BJ (cell line): Measurements from ENCODE around the gene ARHGEF28. TPM values are rescaled to one million over a fixed set of nuclear protein-coding genes. Genes with fewer than 3 reads are reported as not detected.

Experiments used
- CTCF ChIA-PET: fragments of 350-600 bp; formaldehyde crosslinking; extraction: SDS; loops from one replicate; lab custom pipeline; 2021; ENCODE audit warnings: antibody characterized with exemption, inconsistent platforms; lab: Yijun Ruan, JAX
- POLR2A ChIA-PET: fragments of 300-600 bp; sonication (Branson Sonifier 250); formaldehyde crosslinking; extraction: SDS; loops from one replicate; lab custom pipeline; 2021; ENCODE audit warnings: antibody characterized with exemption; lab: Charles Lee
- DNase-seq: peaks from one replicate; pipeline ENCODE4 v3.0.0-alpha.2; 2011; ENCODE audit warnings: low read depth
- H3K27me3 ChIP-seq: 2 replicates; pipeline ENCODE4 v1.6.0; 2011; ENCODE audit warnings: low read length; ENCODE audit not compliant: control insufficient read depth, insufficient read depth
- H3K36me3 ChIP-seq: 2 replicates; pipeline ENCODE4 v1.5.1; 2011; ENCODE audit warnings: low read length; ENCODE audit not compliant: control insufficient read depth, insufficient read depth
- H3K4me3 ChIP-seq: 2 replicates; pipeline ENCODE4 v1.5.1; 2011; ENCODE audit warnings: low read depth, mild to moderate bottlenecking, control low read depth, low read length
- polyA plus RNA-seq: library from polyadenylated mRNA; depleted of rRNA; stranded (reverse); fragments of >200 nt; gene quantifications from 2 replicates; pipeline ENCODE4 v1.2.3, GENCODE V29; 2011
- TF ChIP-seq, protein P1 (sequence below): IDR thresholded peaks from 2 replicates; pipeline ENCODE4 v1.5.1; 2011; ENCODE audit warnings: low read depth, mild to moderate bottlenecking, control low read depth, inconsistent platforms, low read length, moderate library complexity; ENCODE audit not compliant: insufficient read depth

Gene ARHGEF28
- polyA plus RNA-seq, 1 experiment: 2.8 TPM

DNA sequence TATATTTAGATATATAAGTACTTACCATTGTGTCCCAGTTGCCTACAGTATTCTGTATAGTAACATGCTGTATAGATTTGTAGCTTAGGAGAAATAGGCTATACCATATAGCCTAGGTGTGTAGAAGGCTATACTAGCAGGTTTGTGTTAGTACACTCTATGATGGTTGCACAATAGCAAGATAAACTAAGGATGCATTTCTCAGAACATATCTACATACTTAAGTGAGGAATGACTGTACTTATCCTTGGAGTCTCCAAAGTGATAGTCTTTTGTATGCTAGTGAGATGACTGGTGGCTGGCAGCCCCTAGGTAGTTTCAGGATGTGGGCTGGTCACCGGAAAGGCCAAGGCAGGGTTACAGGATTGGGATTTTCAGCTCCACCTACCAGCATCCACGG lies 208.7 kb downstream of the ARHGEF28 start:
- TF ChIP-seq, protein P1, sequence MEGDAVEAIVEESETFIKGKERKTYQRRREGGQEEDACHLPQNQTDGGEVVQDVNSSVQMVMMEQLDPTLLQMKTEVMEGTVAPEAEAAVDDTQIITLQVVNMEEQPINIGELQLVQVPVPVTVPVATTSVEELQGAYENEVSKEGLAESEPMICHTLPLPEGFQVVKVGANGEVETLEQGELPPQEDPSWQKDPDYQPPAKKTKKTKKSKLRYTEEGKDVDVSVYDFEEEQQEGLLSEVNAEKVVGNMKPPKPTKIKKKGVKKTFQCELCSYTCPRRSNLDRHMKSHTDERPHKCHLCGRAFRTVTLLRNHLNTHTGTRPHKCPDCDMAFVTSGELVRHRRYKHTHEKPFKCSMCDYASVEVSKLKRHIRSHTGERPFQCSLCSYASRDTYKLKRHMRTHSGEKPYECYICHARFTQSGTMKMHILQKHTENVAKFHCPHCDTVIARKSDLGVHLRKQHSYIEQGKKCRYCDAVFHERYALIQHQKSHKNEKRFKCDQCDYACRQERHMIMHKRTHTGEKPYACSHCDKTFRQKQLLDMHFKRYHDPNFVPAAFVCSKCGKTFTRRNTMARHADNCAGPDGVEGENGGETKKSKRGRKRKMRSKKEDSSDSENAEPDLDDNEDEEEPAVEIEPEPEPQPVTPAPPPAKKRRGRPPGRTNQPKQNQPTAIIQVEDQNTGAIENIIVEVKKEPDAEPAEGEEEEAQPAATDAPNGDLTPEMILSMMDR: no peak
- CTCF ChIA-PET: no interaction called here
- Histone ChIP-seq H3K27me3 (no peaks in the 10 kb centered on the region), H3K36me3 (no peaks in the 10 kb centered on the region), H3K4me3 (no peak overlapping the region)
- POLR2A ChIA-PET: no interaction called here
- no peak for DNase-seq

GRCh38 chr5:73835726-73836125 lies 209.7 kb downstream of the ARHGEF28 start:
- Histone ChIP-seq H3K27me3 (no peaks in the 10 kb centered on the region), H3K4me3 (no peak overlapping the region), H3K36me3 (no peaks in the 10 kb centered on the region)
- TF ChIP-seq, protein P1: no peak
- ChIA-PET CTCF (no interaction called here), POLR2A (no interaction called here)
- no peak for DNase-seq

DNA sequence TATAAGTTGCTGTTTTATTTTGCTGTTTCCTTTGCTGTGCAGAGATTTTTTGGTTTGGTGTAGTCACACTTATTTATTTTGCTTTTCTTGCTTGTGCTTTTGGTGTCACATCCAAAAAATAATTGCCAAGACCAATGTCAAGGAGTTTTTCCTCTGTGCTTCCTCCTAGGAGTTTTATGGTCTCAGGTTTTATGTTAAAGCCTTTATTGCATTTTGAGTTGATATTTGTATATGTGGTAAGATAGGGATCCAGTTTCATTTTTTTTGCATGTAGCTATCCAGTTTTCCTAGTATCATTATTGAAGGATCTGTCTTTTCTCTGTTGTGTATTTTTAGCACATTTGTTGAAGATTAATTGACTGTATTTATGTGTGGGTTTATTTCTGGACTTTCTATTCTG lies 210.6 kb downstream of the ARHGEF28 start:
- ChIA-PET POLR2A (no interaction called here), CTCF (no interaction called here)
- DNase-seq: no peak

DNA sequence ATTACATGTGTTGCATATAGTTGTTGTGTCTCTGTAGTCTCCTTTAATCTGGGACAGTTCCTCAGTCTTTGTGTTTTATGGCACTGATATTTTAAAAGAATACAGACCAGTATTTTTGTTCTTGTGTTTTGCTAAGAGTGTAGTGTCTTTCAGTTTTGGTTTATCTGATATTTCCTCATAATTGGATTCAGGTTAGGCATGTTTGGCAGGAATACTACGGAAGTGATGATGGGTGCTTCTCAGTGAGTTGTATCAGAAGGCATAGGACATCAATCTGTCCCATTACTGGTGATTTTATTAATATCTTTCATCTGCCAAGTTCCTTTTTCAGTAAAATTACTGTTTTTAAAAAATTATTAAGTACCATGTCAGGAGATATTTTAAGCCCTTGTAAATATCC lies 212.9 kb downstream of the ARHGEF28 start:
- Histone ChIP-seq H3K36me3 (no peaks in the 10 kb centered on the region), H3K4me3 (no peak overlapping the region), H3K27me3 (no peaks in the 10 kb centered on the region)
- no peak for DNase-seq
- POLR2A ChIA-PET: no interaction called here
- CTCF ChIA-PET: interaction anchor here (1.1 kb wide), 1 partner anchor 8 kb away, joined by 3 read pairs; no protein-coding TSS in a partner anchor
- TF ChIP-seq, protein P1: no peak

More for the DNA sequence above, 210.6 kb downstream of the ARHGEF28 start:
- Histone ChIP-seq H3K4me3 (no peak overlapping the region), H3K27me3 (no peaks in the 10 kb centered on the region), H3K36me3 (no peaks in the 10 kb centered on the region)
- TF ChIP-seq, protein P1: no peak

GRCh38 chr5:73841641-73842040 lies 215.6 kb downstream of the ARHGEF28 start:
- no peak for DNase-seq
- Histone ChIP-seq H3K4me3 (no peak overlapping the region), H3K27me3 (no peaks in the 10 kb centered on the region), H3K36me3 (no peaks in the 10 kb centered on the region)
- CTCF ChIA-PET: no interaction called here
- TF ChIP-seq, protein P1: no peak
- POLR2A ChIA-PET: no interaction called here
